ENCODE results near the gene TRAPPC10. TPM values are rescaled to one million over a fixed set of nuclear protein-coding genes. Genes with fewer than 3 reads are reported as not detected.

The TRAPPC10 gene
- total RNA-seq, 4 donors from 2014 or later: 17.9 to 32.9 (median 23.1) TPM

GRCh38 chr21:43995521-43996105, 16.5 kb upstream of the TRAPPC10 start:
- in situ Hi-C loops (cut with MboI; ENCODE audit: low sequenced_read_pairs in 4 of 4) (no loop called here), intact Hi-C loops (cut with DNase I; ENCODE audit: low total_unique reads) (no loop called here)
- no peaks in the 10 kb centered on the region for H3K36me3 ChIP-seq
- H3K9me3 ChIP-seq: no peaks in the 10 kb centered on the region
- DNase-seq: no peak
- TF ChIP-seq CTCF (IDR thresholded peaks at IDR 0.05 in 4 of 5, conservative IDR thresholded peaks at IDR 0.05 in 1 of 5) (no peak), POLR2A (IDR thresholded peaks at IDR 0.05) (no peak)
- no peak overlapping the region for H3K27ac ChIP-seq
- ATAC-seq: no peak
- H3K4me3 ChIP-seq: no peak overlapping the region
- no peaks in the 10 kb centered on the region for H3K4me1 ChIP-seq
- H3K27me3 ChIP-seq: no peaks in the 10 kb centered on the region

- no peak overlapping the region for H3K4me3 ChIP-seq
- H3K9me3 ChIP-seq: no peaks in the 10 kb centered on the region
- intact Hi-C loops (cut with DNase I; ENCODE audit: low total_unique reads): no loop called here
- H3K4me1 ChIP-seq: no peaks in the 10 kb centered on the region
- TF ChIP-seq POLR2A (IDR thresholded peaks at IDR 0.05) (no peak), CTCF (IDR thresholded peaks at IDR 0.05 in 4 of 5, conservative IDR thresholded peaks at IDR 0.05 in 1 of 5) (no peak)
- H3K27me3 ChIP-seq: no peaks in the 10 kb centered on the region
- H3K36me3 ChIP-seq: no peaks in the 10 kb centered on the region
- in situ Hi-C loops (cut with MboI; ENCODE audit: low sequenced_read_pairs in 4 of 4): no loop called here
- ATAC-seq (no peak), DNase-seq (no peak)
- H3K27ac ChIP-seq: no peak overlapping the region
These were observed 14.1 kb upstream of the TRAPPC10 start for GRCh38 chr21:43997766-43998742.

- intact Hi-C loops (cut with DNase I; ENCODE audit: low total_unique reads): no loop called here
- in situ Hi-C loops (cut with MboI; ENCODE audit: low sequenced_read_pairs in 4 of 4): no loop called here
- H3K27ac ChIP-seq: no peak overlapping the region
These were observed 11.7 kb upstream of the TRAPPC10 start for GRCh38 chr21:44000360-44000759.

GRCh38 chr21:44002511-44002910, 9.6 kb upstream of the TRAPPC10 start:
- H3K27ac ChIP-seq: no peak overlapping the region
- TF ChIP-seq POLR2A (IDR thresholded peaks at IDR 0.05) (no peak), CTCF (IDR thresholded peaks at IDR 0.05 in 4 of 5, conservative IDR thresholded peaks at IDR 0.05 in 1 of 5) (no peak)
- in situ Hi-C loops (cut with MboI; ENCODE audit: low sequenced_read_pairs in 4 of 4): no loop called here

More at GRCh38 chr21:44000360-44000759, 11.7 kb upstream of the TRAPPC10 start:
- no peaks in the 10 kb centered on the region for H3K9me3 ChIP-seq
- TF ChIP-seq CTCF (IDR thresholded peaks at IDR 0.05 in 4 of 5, conservative IDR thresholded peaks at IDR 0.05 in 1 of 5) (no peak), POLR2A (IDR thresholded peaks at IDR 0.05) (no peak)
- no peaks in the 10 kb centered on the region for H3K27me3 ChIP-seq
- DNase-seq: no peak
- H3K4me3 ChIP-seq: no peak overlapping the region
- no peak for ATAC-seq
- no peaks in the 10 kb centered on the region for H3K4me1 ChIP-seq
- H3K36me3 ChIP-seq: no peaks in the 10 kb centered on the region

More at GRCh38 chr21:44002511-44002910, 9.6 kb upstream of the TRAPPC10 start:
- no peaks in the 10 kb centered on the region for H3K36me3 ChIP-seq
- DNase-seq: no peak
- H3K4me3 ChIP-seq: no peak overlapping the region
- intact Hi-C loops (cut with DNase I; ENCODE audit: low total_unique reads): no loop called here
- H3K9me3 ChIP-seq: no peaks in the 10 kb centered on the region
- H3K27me3 ChIP-seq: no peaks in the 10 kb centered on the region
- ATAC-seq: no peak
- H3K4me1 ChIP-seq: no peaks in the 10 kb centered on the region
